Fibroblast of lung (primary cell): ENCODE results near the gene CTNNA2. TPM values are rescaled to one million over a fixed set of nuclear protein-coding genes. Genes with fewer than 3 reads are reported as not detected.

ENCODE experiments used
- DNase-seq, 2 donors: peaks; one replicate each; pipeline versions ENCODE4 v3.0.0 to v3.0.0-alpha.2; 2010; ENCODE audit warnings: low read depth in 2 of 2
- H2AFZ ChIP-seq: 2 replicates; pipeline ENCODE4 v1.5.1; 2012; ENCODE audit warnings: low read length, control low read depth, inconsistent platforms
- H3K27ac ChIP-seq: 2 replicates; pipeline ENCODE4 v1.5.1; 2011; ENCODE audit warnings: low read length, control low read depth; ENCODE audit not compliant: insufficient read depth
- H3K27me3 ChIP-seq: 2 replicates; pipeline ENCODE4 v1.5.1; 2011; ENCODE audit warnings: mild to moderate bottlenecking, low read length; ENCODE audit not compliant: control insufficient read depth, insufficient read depth
- H3K36me3 ChIP-seq: 2 replicates; pipeline ENCODE4 v1.5.1; 2011; ENCODE audit warnings: low read length; ENCODE audit not compliant: control insufficient read depth, insufficient read depth
- H3K4me1 ChIP-seq: 2 replicates; pipeline ENCODE4 v1.5.1; 2011; ENCODE audit warnings: low read length; ENCODE audit not compliant: control insufficient read depth, insufficient read depth; ENCODE audit errors: extremely low read depth
- H3K4me2 ChIP-seq: 2 replicates; pipeline ENCODE4 v1.5.1; 2011; ENCODE audit warnings: low read length, control low read depth; ENCODE audit not compliant: insufficient read depth; ENCODE audit errors: extremely low read depth
- H3K4me3 ChIP-seq, 4 experiments: fragments of 200-600 bp in 1 of 4; sonication (generic) in 1 of 4; replicated peaks in 1 of 4; 2 replicates each; pipeline ENCODE4 v1.5.1; 2011 to 2016; ENCODE audit warnings: low read length in 4 of 4, low read depth in 3 of 4, mild to moderate bottlenecking in 3 of 4, control low read depth in 2 of 4, inconsistent platforms in 1 of 4, mixed read lengths in 1 of 4; ENCODE audit not compliant: insufficient read depth in 1 of 4; ENCODE audit errors: control extremely low read depth in 1 of 4
- H3K79me2 ChIP-seq: 2 replicates; pipeline ENCODE4 v1.5.1; 2012; ENCODE audit warnings: mild to moderate bottlenecking, low read length, inconsistent platforms; ENCODE audit not compliant: control insufficient read depth, insufficient read depth
- H3K9ac ChIP-seq: 2 replicates; pipeline ENCODE4 v1.5.1; 2011; ENCODE audit warnings: mild to moderate bottlenecking, low read length, control low read depth; ENCODE audit not compliant: insufficient read depth
- H3K9me3 ChIP-seq: 2 replicates; pipeline ENCODE4 v1.5.1; 2012; ENCODE audit warnings: low read depth, low read length; ENCODE audit not compliant: control insufficient read depth, insufficient read depth
- H4K20me1 ChIP-seq: 2 replicates; pipeline ENCODE4 v1.5.1; 2011; ENCODE audit warnings: low read length; ENCODE audit not compliant: control insufficient read depth, insufficient read depth; ENCODE audit errors: extremely low read depth
- CTCF ChIP-seq, 2 donors: IDR thresholded peaks in 1 of 2; conservative IDR thresholded peaks in 1 of 2; 1 replicate in 1 of 2; 2 replicates in 1 of 2; pipeline ENCODE4 v1.5.1; 2011 to 2012; ENCODE audit warnings: low read length in 2 of 2, control low read depth in 1 of 2, inconsistent platforms in 1 of 2, low read depth in 1 of 2, mild to moderate bottlenecking in 1 of 2
- EZH2 ChIP-seq: IDR thresholded peaks from 2 replicates; pipeline ENCODE4 v1.5.1; 2012; ENCODE audit warnings: low read length, control low read depth, mild to moderate bottlenecking; ENCODE audit errors: missing control alignments
- polyA plus RNA-seq, 2 donors: library from polyadenylated mRNA; depleted of rRNA in 1 of 2; stranded (reverse) in 1 of 2; unstranded in 1 of 2; fragments of >200 nt; gene quantifications; 2 replicates each; pipeline ENCODE4 v1.2.1, GENCODE V29; 2011 to 2012; ENCODE audit warnings: missing spikeins in 1 of 2
- total RNA-seq: library from RNA; depleted of rRNA; stranded (reverse); fragments of >200 nt; gene quantifications from 2 replicates; pipeline ENCODE4 v1.2.1, GENCODE V29; 2014

Gene CTNNA2
- total and polyA plus RNA-seq, 2 donors (not counting 1 experiment from before 2014, with no cell fraction given), result not detected

- H3K27me3 ChIP-seq, result no peaks in the 10 kb centered on the region
- H3K4me1 ChIP-seq, result no peaks in the 10 kb centered on the region
- no peak for DNase-seq
- no peak overlapping the region for H3K4me3 ChIP-seq
- H3K79me2 ChIP-seq, result no peaks in the 10 kb centered on the region
- H3K4me2 ChIP-seq, result no peak overlapping the region
- no peak for TF ChIP-seq CTCF (conservative IDR thresholded peaks at IDR 0.05 in 1 of 2, IDR thresholded peaks at IDR 0.05 in 1 of 2; ENCODE audit: low read depth in 1 of 2, low read length in 2 of 2)
- no peak for TF ChIP-seq EZH2
- no peaks in the 10 kb centered on the region for H4K20me1 ChIP-seq
- no peak overlapping the region for H2AFZ ChIP-seq
- H3K9me3 ChIP-seq, result no peaks in the 10 kb centered on the region
- H3K9ac ChIP-seq, result no peak overlapping the region
- no peak overlapping the region for H3K27ac ChIP-seq
- H3K36me3 ChIP-seq, result no peaks in the 10 kb centered on the region
Measured at GRCh38 chr2:80117401-80117800, 604.5 kb downstream of the CTNNA2 start.

GRCh38 chr2:80120866-80121265, 608.0 kb downstream of the CTNNA2 start:
- no peaks in the 10 kb centered on the region for H3K27me3 ChIP-seq
- no peak overlapping the region for H3K27ac ChIP-seq
- H4K20me1 ChIP-seq, result no peaks in the 10 kb centered on the region
- TF ChIP-seq EZH2 (no peak), CTCF (conservative IDR thresholded peaks at IDR 0.05 in 1 of 2, IDR thresholded peaks at IDR 0.05 in 1 of 2; ENCODE audit: low read depth in 1 of 2, low read length in 2 of 2) (no peak)
- no peaks in the 10 kb centered on the region for H3K36me3 ChIP-seq
- no peak overlapping the region for H3K4me3 ChIP-seq
- no peaks in the 10 kb centered on the region for H3K4me1 ChIP-seq
- no peak overlapping the region for H3K9ac ChIP-seq
- no peak overlapping the region for H3K4me2 ChIP-seq
- no peaks in the 10 kb centered on the region for H3K9me3 ChIP-seq
- H2AFZ ChIP-seq, result no peak overlapping the region
- no peak for DNase-seq
- H3K79me2 ChIP-seq, result no peaks in the 10 kb centered on the region

- no peaks in the 10 kb centered on the region for H3K27me3 ChIP-seq
- no peak overlapping the region for H3K4me2 ChIP-seq
- H3K4me3 ChIP-seq, result no peak overlapping the region
- H3K79me2 ChIP-seq, result no peaks in the 10 kb centered on the region
- no peaks in the 10 kb centered on the region for H3K4me1 ChIP-seq
- H3K9ac ChIP-seq, result no peak overlapping the region
- H2AFZ ChIP-seq, result no peak overlapping the region
- no peaks in the 10 kb centered on the region for H3K9me3 ChIP-seq
- DNase-seq, result no peak
- H3K36me3 ChIP-seq, result no peaks in the 10 kb centered on the region
- TF ChIP-seq CTCF (conservative IDR thresholded peaks at IDR 0.05 in 1 of 2, IDR thresholded peaks at IDR 0.05 in 1 of 2; ENCODE audit: low read depth in 1 of 2, low read length in 2 of 2) (no peak), EZH2 (no peak)
- H4K20me1 ChIP-seq, result no peaks in the 10 kb centered on the region
- H3K27ac ChIP-seq, result no peak overlapping the region
Measured at GRCh38 chr2:80122675-80123074, 609.8 kb downstream of the CTNNA2 start.
